Measurements from ENCODE around the gene MYH14.
"Not testable (repeated sequence)": the region's sequence is repeated elsewhere in the genome, so short reads cannot be mapped to it uniquely, and the experiment has no call there.

The MYH14 gene

DNA sequence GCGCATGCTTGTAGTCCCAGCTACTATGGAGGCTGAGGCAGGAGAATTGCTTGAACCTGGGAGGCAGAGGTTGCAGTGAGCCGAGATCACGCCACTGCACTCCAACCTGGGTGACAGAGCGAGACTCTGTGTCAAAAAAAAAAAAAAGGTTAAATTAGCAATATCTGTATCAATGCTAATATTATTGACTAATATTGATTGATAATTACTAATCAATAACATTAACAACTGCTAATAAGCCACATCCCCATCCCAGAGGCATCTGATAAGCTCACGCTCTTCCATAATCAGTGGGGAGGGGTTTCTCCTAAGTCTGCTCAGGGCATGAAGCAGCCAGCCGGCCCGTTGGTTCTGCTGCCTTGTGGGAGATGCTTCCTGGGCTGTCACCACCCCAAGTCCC, 24.7 kb downstream of the MYH14 start:
- DNase-seq = not testable (repeated sequence)

DNA sequence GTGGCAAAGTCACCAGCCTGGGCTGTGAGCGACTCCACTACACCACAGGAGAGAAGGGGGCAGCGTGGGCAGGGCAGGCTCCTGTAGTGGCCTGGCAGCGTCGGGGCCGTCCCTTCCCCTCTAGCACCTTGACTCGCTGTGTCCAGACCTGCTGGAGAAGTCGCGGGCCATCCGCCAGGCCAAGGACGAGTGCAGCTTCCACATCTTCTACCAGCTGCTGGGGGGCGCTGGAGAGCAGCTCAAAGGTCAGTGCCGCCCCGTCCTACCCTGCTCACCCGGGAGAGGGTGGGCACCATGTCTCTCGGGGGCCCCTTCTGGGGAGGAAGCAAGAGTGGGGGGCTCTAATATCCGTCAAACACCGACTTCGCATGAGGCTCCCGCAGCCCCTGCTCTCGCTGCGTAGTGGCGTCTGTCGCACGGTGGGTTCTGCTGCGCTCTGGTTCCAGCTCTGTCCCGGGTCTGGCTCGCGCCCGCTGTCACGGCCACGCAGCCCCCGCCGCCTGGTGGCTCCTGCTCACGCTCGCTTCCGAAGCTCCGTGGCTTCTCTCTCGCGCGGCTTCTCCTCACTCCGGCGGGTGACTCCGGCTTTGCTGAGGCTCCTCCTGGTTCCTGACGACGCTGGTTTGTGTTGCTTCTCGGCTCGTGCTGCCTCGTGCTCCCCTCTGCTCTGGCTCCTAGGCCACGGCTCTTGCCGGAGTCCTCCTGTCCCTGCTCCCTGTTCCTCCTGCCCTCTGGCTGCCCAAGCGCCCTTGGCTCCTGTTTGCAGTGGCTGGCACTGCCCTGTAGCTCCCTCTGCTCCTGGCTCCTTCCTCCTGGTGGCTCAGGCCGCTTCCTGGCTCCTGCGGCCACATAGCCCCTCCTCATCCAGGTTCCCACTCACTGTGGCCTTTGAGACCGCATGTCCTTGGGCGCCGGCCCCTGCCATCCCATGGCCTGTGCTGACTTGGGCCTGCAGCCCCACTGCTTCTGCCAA, 27.2 kb downstream of the MYH14 start:
- DNase-seq = no peak

DNA sequence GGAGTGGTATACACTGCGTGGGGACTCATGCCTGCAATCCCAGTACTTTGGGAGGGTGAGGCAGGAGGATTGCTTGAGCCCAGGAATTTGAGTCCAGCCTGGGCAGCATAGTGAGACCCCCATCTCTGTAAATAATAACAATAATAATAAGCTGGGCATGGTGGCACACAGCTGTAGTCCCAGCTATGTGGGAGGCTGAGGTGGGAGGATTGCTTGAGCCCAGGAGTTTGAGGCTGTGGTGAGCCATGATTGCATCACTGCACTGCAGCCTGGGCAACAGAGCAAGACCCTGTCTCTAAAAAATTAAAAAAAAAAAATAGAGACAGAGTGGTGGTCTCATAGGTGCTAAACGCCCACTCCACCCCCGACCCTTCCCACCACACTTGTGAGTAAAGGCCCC, 28.0 kb downstream of the MYH14 start:
- DNase-seq = not testable (repeated sequence)

DNA sequence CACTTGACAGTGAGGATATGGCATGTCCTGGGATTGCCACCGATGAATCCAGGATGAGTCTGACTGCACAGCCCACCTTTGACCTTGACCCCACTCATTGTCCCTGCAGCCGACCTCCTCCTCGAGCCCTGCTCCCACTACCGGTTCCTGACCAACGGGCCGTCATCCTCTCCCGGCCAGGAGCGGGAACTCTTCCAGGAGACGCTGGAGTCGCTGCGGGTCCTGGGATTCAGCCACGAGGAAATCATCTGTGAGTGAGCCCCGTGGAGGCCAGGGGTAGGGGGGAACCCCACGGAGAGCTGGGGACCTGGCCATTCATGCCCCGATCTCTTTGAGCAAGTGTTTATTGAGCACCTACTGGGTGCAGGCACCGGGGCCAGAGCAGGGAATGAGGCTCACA, 28.4 kb downstream of the MYH14 start:
- DNase-seq = no peak

DNA sequence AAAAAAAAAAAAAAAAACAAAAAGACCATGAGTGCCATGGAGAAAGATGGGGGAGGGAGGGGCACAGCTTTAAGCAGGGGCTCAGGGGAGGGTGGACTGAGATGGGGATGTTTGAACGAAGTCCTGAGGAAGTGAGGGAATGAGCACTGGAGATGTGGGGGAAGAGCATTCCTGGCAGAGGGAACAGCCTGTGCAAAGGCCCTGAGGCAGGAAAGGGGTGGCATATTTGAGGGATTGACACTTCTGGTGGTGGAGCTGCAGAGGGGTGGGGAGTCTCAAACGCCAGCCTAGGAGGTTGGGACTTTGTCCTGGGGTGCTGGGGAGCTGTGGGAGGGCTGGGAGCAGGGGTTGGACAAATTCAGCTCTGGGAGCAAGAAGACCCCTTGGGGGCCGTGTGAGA, 29.2 kb downstream of the MYH14 start:
- no peak for DNase-seq

DNA sequence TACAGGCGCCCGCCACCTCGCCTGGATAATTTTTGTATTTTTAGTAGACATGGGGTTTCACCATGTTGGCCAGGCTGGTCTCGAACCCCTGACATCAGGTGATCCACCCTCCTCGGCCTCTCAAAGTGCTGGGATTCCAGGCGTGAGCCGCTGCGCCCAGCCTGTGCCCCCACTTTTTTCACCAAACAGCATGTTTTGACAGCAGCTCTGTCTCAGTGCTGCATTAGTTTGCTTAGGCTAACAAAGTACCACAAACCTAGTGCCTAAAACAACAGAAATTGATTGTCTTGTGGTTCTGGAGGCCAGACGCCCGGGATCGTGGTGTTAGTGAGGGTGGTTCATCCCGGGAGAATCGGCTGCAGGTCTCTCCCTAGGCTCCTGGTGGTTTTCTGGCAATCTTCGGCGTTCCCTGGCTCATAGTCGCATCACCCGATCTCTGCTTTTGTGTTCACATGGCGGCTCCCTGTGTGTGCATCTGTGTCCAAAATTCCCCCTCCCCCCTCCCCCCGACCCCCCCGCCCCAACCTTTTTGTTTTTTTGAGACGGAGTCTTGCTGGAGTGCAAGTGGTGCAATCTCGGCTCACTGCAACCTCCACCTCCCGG, 30.0 kb downstream of the MYH14 start:
- DNase-seq = no peak

DNA sequence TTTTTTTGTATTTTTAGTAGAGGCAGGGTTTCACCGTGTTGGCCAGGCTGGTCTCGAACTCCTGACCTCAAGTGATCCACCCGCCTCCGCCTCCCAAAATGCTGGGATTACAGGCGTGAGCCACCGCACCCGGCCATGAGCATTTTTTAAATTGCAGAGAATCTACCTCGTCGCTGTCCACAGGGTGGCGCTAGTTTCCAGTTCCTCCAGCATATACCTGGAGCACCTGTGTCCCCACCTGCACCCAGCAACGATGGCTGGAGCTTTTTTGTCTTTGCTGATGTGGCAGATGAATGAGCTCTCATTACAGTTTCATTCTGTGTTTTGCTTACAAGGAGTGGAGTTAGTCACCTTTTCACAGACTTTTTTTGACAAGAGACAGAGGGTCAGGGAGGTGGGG, 34.1 kb downstream of the MYH14 start:
- peak in 1 of 2 experiments; percentile 31 for DNase-seq

DNA sequence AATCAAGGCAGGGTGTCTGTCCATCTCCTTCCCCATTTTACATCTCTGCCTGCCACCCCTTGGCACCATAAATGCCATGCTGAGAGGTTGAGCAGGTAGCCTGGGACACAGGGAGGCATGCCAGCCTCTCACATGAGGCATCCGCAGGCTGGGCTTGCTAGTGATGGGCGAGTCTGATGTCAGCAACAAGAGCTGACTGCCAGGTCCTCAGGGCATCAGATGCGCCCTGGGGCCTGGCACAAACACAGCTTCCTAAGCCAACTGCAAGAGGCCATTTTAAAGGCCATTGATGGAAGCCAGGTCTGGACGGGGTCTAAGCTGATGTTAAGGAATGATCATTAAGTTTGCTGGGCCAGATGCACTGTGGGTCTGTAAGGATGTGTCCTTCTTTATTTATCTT, 34.6 kb downstream of the MYH14 start:
- DNase-seq = no peak

DNA sequence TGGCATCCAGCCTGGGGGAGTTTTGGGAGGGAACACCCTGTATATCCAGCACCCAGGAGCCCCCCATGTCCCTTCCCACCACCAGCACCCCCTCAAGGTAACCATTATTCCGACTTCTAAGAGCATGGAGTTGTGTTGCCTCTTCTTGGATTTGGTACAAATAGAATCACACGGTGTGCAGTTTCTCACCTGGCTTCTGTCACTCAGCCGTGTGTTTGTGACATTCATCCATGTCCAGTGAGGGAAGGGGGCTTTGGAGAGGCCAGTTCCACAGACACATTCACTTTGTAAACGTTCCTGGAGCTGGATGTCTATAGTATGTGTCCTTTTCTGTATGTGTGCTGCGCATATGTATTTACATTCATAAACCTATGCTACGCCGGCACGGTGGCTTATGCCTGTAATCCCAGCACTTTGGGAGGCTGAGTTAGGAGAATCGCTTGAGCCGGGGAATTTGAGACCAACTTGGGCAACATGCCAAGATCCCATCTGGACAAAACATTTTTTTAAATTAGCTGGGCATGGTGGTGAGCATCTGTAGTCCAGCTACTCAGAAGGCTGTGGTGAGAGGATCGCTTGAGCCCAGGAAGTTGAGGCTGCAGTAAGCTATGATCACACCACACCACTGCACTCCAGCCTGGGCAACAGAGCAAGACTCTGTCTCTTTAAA, 36.6 kb downstream of the MYH14 start:
- DNase-seq = no peak

DNA sequence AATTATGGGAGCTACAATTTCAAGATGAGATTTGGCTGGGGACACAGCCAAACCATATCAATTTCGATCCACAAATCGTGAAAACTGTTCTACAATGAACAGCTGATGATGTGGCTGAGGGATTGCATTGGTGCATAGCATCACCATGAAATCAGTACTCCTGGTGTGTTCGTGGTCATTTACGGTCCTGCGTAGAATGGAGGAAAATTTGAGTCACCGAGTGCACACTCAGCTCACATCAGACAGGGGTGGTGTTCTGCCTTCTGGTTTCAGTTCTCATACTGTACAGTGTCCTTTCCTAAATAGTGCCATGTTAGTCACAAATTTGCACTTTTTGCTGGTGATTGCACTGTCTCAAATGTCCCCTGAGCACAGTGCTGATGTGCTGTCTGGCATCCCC, 39.2 kb downstream of the MYH14 start:
- no peak for DNase-seq

DNA sequence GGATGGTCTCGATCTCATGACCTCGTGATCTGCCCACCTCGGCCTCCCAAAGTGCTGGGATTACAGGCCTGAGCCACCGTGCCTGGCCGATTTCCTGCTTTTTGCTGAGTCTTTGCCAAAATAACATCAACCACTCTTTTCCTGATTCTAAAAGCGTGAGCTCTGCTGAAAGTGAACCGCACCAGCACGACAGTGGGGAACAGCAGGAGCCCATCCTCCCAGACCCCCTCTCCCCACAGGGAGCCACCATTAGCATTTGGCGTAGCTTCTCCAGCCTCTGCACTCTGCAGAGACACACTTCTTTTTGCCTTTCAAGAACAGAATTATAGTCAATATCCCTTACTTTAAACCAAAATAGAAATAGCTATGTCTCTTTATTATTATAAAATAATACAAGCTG, 41.3 kb downstream of the MYH14 start:
- no peak for DNase-seq

DNA sequence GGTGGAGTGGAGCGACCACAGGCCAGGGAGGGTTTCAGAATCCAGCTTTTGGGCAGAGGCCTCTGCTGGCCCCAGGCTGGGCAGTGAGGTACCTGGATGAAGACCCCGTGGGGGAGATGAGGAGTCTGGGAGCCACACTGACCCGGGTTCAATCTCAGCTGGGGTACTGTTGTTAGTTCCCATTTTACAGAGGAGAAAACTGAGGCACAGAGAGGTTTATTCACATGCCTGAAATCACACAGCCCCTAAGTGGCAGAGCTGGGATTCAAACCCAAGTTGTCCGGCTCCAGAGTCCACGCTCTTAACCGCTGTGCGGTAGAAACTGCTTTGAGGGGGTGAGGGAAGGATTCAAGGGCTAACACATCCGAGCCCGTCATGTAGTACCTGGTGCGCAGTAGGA, 45.0 kb downstream of the MYH14 start:
- no peak for DNase-seq

DNA sequence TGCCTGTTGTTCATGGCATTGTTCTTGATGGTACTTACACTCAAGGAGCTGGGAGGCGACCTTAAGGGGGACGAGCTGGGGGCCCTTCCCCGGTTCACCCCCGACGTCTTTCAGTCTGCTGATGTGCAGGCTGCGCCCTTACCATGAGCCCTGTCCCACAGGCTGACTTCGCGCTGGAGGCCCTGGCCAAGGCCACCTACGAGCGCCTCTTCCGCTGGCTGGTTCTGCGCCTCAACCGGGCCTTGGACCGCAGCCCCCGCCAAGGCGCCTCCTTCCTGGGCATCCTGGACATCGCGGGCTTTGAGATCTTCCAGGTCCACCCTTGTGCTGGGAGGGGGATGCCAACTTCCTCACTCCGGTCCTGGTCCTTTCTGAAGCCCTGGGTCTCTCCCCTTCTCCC, 45.4 kb downstream of the MYH14 start:
- DNase-seq = no peak

DNA sequence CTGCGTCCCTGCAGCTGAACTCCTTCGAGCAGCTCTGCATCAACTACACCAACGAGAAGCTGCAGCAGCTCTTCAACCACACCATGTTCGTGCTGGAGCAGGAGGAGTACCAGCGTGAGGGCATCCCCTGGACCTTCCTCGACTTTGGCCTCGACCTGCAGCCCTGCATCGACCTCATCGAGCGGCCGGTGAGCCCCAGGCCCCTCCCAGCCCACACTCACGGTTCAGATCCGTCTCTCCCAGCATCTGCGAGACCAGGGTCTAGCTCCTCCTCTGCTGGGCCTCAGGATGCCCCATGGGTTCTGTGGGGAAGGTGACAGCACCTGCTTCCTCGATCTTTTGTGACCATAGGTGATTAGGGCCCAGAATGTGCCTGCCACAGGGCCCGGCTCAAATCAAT, 46.2 kb downstream of the MYH14 start:
- no peak for DNase-seq

DNA sequence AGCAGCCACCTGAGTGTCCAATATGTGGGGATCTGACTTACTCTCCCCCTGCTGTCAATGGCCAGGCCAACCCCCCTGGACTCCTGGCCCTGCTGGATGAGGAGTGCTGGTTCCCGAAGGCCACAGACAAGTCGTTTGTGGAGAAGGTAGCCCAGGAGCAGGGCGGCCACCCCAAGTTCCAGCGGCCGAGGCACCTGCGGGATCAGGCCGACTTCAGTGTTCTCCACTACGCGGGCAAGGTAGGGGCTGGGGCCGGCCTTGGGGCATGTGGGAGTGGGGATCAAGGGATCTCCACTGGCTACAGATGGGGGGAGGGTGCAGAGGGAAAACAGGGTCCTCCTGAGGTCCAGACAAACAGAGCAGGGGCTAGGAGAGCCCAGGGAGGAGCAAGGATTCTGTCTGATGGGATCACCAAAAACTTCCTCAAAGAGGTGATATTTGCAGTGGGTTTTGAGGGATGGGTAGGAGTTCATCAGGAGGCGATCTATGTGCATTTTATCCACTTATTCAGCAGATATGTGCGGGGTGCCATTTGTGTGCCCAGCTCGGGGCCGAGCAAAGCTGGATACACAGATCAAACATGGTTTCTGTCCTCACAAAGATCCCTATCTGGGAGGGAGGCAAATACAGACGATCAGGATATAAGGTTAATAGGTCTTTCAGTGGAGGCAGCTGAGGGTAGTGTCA, 47.2 kb downstream of the MYH14 start:
- DNase-seq = no peak

DNA sequence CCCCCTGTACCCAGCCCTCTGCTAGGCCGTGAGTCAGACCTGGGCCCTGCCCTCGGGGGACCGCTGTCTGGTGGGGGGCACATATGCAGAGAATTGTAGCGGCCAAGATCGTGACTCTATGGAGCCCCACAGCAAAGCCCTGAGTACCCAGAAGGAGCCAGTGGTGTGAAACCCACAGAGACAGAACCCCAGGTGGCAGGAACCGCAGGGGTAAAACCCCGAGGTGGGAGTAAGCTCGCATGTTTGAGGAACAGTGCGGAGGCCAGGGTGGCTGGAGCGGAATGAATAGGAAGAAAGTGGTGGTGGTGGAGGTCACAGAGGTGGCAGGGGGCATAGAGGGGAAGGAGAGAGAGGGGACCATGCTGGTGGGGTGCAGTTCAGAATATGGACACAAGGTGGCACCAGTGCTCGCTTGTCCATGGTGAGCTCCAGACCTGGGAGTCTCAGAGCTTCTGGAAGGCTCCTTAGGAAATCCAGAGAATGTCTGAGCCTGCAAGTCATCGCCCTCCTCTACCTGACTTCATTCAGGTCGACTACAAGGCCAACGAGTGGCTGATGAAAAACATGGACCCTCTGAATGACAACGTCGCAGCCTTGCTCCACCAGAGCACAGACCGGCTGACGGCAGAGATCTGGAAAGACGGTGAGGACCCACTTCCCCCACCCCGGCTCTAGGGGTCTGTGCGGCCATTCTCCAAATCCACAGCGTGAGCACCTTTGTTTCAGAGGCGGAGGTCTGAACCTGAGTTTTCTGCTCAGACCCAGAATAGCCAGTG, 48.9 kb downstream of the MYH14 start:
- DNase-seq = peak; percentile 54 to 64

DNA sequence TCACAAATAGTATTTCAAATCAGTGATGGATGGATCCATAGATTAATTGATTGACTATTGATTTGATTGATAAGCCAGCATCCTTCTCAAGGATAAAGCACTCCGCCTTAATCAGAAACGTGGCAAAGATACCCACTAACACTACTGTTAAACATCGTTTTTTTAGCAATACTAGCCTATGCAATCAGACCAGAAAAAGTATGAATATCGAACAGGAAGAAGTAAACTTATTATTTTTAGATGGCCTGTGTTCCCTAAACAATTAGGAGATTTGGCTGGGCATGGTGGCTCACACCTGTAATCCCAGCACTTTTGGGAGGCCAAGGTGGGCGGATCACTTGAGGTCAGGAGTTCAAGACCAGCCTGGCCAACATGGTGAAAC, 49.5 kb downstream of the MYH14 start:
- no peak for DNase-seq

DNA sequence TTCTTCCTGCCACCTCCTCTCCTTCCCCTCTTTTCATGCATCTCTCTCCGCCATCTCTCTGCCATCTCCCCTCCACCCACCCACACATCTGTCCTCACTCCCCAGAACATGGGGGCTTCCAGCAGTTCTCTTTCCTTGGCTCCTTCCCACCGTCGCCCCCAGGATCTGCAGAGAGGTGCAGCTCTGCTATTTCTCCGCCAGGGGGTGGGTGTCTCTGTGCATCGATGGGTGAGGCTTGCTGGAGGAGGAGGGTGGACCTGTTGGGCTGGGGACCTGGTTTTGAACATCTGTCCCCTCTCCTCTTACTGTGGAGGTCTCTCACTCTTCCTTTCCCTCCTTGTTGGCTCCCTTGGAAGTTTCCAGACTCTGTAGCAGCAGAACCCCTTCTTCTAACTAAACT, 51.7 kb downstream of the MYH14 start:
- no peak for DNase-seq

DNA sequence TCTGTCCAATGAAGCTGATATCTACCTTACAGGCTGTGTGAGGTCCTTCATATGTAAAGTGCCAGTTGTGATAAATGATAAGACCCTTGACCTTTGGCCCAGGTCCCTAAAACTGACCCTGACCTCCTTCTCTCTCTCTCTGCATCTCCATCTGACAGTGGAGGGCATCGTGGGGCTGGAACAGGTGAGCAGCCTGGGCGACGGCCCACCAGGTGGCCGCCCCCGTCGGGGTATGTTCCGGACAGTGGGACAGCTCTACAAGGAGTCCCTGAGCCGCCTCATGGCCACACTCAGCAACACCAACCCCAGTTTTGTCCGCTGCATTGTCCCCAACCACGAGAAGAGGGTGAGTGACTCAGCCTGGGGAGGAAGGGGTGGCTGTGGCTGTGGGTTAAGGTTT, 53.7 kb downstream of the MYH14 start:
- DNase-seq = no peak

DNA sequence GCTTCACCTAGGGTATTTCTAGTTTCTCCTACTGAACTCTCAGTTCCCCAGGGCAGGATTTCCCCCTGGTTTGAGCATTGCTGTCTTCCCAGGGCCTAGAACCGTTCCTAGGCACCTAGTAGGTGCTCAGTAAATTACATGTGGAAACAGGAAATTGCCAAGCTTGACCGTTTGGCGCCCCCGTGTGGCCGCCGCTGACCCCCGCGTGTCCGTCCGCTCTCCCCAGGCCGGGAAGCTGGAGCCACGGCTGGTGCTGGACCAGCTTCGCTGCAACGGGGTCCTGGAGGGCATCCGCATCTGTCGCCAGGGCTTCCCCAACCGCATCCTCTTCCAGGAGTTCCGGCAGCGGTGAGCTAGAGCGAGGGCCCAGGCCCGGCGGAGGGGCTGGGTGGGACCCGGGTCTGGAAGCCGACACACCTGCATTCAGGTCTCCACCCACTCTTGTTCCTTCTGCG, 55.5 kb downstream of the MYH14 start:
- DNase-seq = peak; percentile 49 to 59

DNA sequence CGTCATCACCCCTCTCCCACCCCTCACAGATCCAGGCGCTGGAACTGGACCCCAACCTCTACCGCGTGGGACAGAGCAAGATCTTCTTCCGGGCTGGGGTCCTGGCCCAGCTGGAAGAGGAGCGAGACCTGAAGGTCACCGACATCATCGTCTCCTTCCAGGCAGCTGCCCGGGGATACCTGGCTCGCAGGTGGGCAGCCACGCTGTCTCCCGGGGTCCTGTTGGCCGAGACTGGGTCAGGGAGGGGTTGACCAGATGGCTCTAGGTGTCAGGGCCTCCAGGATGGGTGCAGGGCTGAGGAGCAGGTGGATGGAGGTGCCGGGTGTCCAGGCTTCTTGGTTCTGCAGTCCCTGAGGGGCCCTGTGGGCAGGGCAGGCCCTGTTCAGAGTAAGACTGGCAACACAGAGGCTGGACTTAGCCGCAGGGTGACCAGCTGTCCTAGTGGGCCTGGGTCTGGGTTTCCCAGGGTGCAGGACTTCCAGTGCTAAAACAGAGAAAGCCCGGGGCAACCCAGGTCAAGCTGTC, 58.1 kb downstream of the MYH14 start:
- DNase-seq = no peak

DNA sequence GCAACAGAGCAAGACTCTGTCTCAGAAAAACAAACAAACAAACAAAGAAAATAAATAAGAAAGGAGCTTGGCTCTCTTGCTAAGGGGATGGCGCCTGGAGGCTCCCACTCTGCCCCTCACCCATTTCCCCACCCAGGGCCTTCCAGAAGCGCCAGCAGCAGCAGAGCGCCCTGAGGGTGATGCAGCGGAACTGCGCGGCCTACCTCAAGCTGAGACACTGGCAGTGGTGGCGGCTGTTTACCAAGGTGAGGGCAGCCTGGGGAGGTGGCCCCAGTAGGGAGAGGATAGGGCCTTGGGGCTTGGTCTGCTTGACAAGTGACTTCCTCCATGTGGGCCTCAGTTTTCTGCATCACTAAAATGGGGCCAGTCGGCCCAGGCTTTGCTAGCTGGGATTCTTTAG, 59.8 kb downstream of the MYH14 start:
- no peak for DNase-seq
